Loucy (cell line): ENCODE measurements around the gene AARSD1.

Source experiments
- H2AFZ ChIP-seq: fragments of 200-600 bp; sonication (generic); 2 replicates; pipeline ENCODE4 v1.6.0; 2016; ENCODE audit warnings: antibody characterized with exemption, mild to moderate bottlenecking, low read length, moderate library complexity
- H3F3A ChIP-seq: fragments of 200-600 bp; 2 replicates; pipeline ENCODE4 v1.6.0; 2016; ENCODE audit warnings: antibody characterized with exemption, low read depth, mild to moderate bottlenecking
- H3K27me3 ChIP-seq: fragments of 200-600 bp; sonication (generic); 2 replicates; pipeline ENCODE4 v1.6.1; 2014; ENCODE audit warnings: low read length, mild to moderate bottlenecking; ENCODE audit not compliant: insufficient read depth, poor library complexity, severe bottlenecking
- H3K36me3 ChIP-seq: fragments of 200-600 bp; sonication (generic); 2 replicates; pipeline ENCODE4 v1.6.1; 2016; ENCODE audit warnings: low read length; ENCODE audit not compliant: insufficient read depth
- H3K4me1 ChIP-seq: fragments of 200-600 bp; sonication (generic); 2 replicates; pipeline ENCODE4 v1.5.1; 2014; ENCODE audit warnings: low read length, mild to moderate bottlenecking; ENCODE audit not compliant: insufficient read depth, poor library complexity, severe bottlenecking
- H3K4me2 ChIP-seq: fragments of 200-600 bp; sonication (generic); 2 replicates; pipeline ENCODE4 v1.6.0; 2014; ENCODE audit warnings: antibody characterized with exemption, low read length, low read depth, mild to moderate bottlenecking; ENCODE audit not compliant: poor library complexity, severe bottlenecking
- H3K4me3 ChIP-seq: fragments of 200-600 bp; sonication (generic); 2 replicates; pipeline ENCODE4 v1.5.1; 2014; ENCODE audit warnings: low read length, mild to moderate bottlenecking, mixed read lengths; ENCODE audit not compliant: poor library complexity, severe bottlenecking
- H3K79me2 ChIP-seq: fragments of 200-600 bp; sonication (generic); 2 replicates; pipeline ENCODE4 v1.6.1; 2014; ENCODE audit warnings: low read length; ENCODE audit not compliant: insufficient read depth
- H3K9ac ChIP-seq: fragments of 200-600 bp; sonication (generic); 2 replicates; pipeline ENCODE4 v1.6.0; 2014; ENCODE audit warnings: mild to moderate bottlenecking, low read depth, low read length, moderate library complexity; ENCODE audit not compliant: poor library complexity, severe bottlenecking
- H3K9me2 ChIP-seq: fragments of 200-600 bp; sonication (generic); replicated peaks from 2 replicates; pipeline ENCODE4 v1.6.1; 2016; ENCODE audit warnings: low read depth, low read length, mixed read lengths
- H3K9me3 ChIP-seq: fragments of 200-600 bp; sonication (generic); 2 replicates; pipeline ENCODE4 v1.6.1; 2014; ENCODE audit warnings: mild to moderate bottlenecking, antibody characterized with exemption, low read length, low read depth; ENCODE audit not compliant: insufficient read depth
- H4K20me1 ChIP-seq: fragments of 200-600 bp; sonication (generic); 2 replicates; pipeline ENCODE4 v1.6.0; 2014; ENCODE audit warnings: antibody characterized with exemption, low read length, mild to moderate bottlenecking; ENCODE audit not compliant: insufficient read depth, poor library complexity, severe bottlenecking
- EZH2phosphoT487 ChIP-seq: fragments of 200-600 bp; IDR thresholded peaks from 2 replicates; pipeline ENCODE4 v1.6.1; 2018; ENCODE audit warnings: antibody characterized with exemption, mild to moderate bottlenecking, moderate library complexity, borderline replicate concordance
- TF ChIP-seq, protein P1 (sequence below): fragments of 200-600 bp; sonication (generic); conservative IDR thresholded peaks from 2 replicates; pipeline ENCODE4 v1.5.1; 2014; ENCODE audit warnings: mild to moderate bottlenecking, antibody characterized with exemption, low read length

AARSD1 gene

DNA sequence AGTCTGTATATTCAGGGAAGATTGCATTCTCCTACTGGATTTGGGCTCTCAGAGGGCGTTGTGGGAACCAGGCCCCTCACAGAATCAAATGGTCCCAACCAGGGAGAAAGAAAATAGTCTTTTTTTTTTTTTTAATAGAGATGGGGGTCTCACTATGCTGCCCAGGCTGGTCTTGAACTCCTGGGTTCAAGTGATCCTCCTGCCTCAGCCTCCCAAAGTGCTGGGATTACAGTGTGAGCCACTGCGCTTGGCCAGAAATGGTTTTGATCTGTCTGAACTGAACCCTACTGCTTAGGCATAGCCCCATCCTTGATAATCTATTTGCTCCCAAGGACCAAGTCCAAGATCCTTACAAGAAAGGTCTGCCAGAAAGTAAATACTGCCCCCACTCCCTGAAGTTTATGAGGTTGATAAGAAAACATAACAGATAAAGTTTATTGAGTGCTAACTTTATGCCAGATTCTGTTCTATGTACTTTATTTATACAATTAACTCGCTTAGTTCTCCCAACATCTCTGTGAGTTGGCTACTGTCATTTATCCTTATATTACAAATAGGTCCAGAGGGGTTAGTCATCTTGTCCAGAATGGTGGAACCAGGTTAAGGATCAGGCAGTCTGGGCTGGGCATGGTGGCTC is 50.2 kb downstream of the AARSD1 start:
- H3K4me2 ChIP-seq = no peak overlapping the region

GRCh38 chr17:42913522-42913921 is 50.7 kb downstream of the AARSD1 start:
- Histone ChIP-seq H3K79me2 (no peaks in the 10 kb centered on the region), H3K36me3 (no peaks in the 10 kb centered on the region), H3K27me3 (no peaks in the 10 kb centered on the region), H3K4me1 (no peaks in the 10 kb centered on the region), H4K20me1 (no peaks in the 10 kb centered on the region), H3K9ac (no peak overlapping the region), H3F3A (no peaks in the 10 kb centered on the region), H3K4me2 (no peak overlapping the region), H3K4me3 (no peak overlapping the region), H3K9me3 (no peaks in the 10 kb centered on the region), H2AFZ (no peak overlapping the region), H3K9me2 (no peaks in the 10 kb centered on the region)
- TF ChIP-seq, protein P1, sequence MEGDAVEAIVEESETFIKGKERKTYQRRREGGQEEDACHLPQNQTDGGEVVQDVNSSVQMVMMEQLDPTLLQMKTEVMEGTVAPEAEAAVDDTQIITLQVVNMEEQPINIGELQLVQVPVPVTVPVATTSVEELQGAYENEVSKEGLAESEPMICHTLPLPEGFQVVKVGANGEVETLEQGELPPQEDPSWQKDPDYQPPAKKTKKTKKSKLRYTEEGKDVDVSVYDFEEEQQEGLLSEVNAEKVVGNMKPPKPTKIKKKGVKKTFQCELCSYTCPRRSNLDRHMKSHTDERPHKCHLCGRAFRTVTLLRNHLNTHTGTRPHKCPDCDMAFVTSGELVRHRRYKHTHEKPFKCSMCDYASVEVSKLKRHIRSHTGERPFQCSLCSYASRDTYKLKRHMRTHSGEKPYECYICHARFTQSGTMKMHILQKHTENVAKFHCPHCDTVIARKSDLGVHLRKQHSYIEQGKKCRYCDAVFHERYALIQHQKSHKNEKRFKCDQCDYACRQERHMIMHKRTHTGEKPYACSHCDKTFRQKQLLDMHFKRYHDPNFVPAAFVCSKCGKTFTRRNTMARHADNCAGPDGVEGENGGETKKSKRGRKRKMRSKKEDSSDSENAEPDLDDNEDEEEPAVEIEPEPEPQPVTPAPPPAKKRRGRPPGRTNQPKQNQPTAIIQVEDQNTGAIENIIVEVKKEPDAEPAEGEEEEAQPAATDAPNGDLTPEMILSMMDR = no peak
- TF ChIP-seq EZH2phosphoT487 = no peak

More for the DNA sequence above, 50.2 kb downstream of the AARSD1 start:
- H3F3A ChIP-seq = no peaks in the 10 kb centered on the region
- H4K20me1 ChIP-seq = no peaks in the 10 kb centered on the region
- no peaks in the 10 kb centered on the region for H3K27me3 ChIP-seq
- no peaks in the 10 kb centered on the region for H3K79me2 ChIP-seq
- no peaks in the 10 kb centered on the region for H3K9me2 ChIP-seq
- no peak overlapping the region for H3K9ac ChIP-seq
- TF ChIP-seq, protein P1 = no peak
- no peak for TF ChIP-seq EZH2phosphoT487
- H2AFZ ChIP-seq = no peak overlapping the region
- no peaks in the 10 kb centered on the region for H3K4me1 ChIP-seq
- H3K36me3 ChIP-seq = no peaks in the 10 kb centered on the region
- H3K4me3 ChIP-seq = no peak overlapping the region
- no peaks in the 10 kb centered on the region for H3K9me3 ChIP-seq

DNA sequence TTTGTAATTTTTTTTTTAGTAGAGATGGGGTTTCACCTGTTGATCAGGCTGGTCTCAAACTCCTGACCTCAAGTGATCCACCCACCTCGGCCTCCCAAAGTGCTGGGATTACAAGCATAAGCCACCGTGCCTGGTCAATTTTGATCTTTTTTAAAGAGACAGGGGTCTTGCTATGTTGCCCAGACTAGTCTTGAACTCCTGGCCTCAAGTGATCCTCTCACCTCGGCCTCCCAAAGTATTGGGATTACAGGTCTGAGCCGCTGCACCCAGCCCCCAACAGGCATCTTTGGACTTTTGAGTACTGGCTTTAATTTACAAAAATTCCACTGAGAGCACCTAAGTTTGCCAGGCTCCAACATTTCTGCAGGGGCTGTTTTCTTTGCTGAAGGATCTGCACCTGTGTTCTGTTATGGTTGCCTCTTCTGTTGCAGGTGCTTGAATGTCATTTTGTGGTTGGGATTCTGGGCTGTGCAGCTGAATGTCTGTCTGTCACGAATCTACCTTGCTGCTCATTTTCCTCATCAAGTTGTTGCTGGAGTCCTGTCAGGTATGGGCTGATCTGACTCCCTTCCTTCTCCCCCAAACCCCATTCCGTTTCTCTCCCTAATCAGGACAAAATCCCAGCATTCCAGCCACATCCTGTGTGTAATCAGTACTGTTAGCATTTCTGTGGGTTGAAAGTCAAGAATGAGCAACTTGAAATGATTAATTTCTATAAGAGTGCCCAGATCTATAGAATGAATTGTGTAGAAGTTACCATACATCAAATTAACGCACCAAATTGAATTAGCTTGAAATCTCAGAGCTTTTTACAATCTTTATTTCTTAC is 55.2 kb downstream of the AARSD1 start:
- no peak overlapping the region for H3K4me3 ChIP-seq
- H3K9me2 ChIP-seq = no peaks in the 10 kb centered on the region
- no peaks in the 10 kb centered on the region for H3K36me3 ChIP-seq
- H2AFZ ChIP-seq = no peak overlapping the region
- H3K9ac ChIP-seq = no peak overlapping the region
- H3K4me1 ChIP-seq = no peaks in the 10 kb centered on the region
- H3K27me3 ChIP-seq = no peaks in the 10 kb centered on the region
- no peaks in the 10 kb centered on the region for H4K20me1 ChIP-seq
- no peak overlapping the region for H3K4me2 ChIP-seq
- no peaks in the 10 kb centered on the region for H3K79me2 ChIP-seq
- no peaks in the 10 kb centered on the region for H3K9me3 ChIP-seq
- no peaks in the 10 kb centered on the region for H3F3A ChIP-seq
- no peak for TF ChIP-seq EZH2phosphoT487
- TF ChIP-seq, protein P1 = no peak
